ENCODE results near the gene FKBP11.
"Not testable (repeated sequence)": the region's sequence is repeated elsewhere in the genome, so short reads cannot be mapped to it uniquely, and the experiment has no call there.

FKBP11 gene

DNA sequence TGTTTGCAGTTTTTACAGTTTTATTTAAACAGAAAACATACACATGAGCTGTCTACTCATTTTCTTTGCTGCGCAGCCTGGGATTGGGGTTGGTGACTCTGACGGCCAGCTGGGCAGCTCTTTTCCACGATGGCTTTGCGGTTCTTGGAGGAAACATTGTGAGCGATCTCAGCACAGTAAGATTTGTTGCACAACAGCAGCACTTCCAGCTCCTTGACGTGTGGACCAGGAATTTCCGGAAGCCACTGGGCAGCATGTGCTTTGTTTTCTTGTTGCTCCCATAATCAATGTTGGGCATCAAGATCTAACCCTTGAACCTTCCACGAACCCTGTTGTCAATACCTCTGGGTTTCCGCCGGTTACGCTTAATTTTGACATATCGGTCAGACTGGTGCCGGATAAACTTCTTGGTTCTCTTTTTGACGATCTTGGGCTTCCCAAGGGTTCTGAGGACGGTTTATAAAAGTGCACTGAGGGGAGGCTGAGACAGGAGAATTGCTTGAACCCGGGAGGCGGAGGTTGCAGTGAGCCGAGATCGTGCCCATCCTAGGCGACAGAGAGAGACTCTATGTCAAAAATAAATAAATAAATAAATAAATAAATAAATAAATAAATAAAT lies 21.8 kb downstream of the FKBP11 start:
- no peak for DNase-seq

DNA sequence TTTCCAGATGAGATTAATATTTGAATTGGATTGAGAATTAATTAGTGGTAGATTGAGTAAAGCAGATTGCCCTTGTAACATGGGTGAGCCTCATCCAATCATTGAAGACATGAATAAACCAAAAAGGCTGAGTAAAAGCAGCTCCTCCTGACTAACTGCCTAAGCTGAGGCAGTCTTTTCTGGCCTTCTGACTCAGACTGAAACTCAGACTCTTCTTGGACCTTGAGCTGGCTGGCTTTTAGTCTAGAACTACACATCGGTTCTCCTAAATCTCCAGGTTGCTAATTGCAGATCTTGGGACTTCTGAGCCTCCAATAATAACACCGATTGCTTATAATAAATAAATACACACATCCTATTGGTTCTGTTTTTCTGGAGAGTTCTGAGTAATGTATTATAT lies 24.0 kb downstream of the FKBP11 start:
- DNase-seq = no peak

GRCh38 chr12:48899651-48900050 lies 25.6 kb downstream of the FKBP11 start:
- DNase-seq = no peak

DNA sequence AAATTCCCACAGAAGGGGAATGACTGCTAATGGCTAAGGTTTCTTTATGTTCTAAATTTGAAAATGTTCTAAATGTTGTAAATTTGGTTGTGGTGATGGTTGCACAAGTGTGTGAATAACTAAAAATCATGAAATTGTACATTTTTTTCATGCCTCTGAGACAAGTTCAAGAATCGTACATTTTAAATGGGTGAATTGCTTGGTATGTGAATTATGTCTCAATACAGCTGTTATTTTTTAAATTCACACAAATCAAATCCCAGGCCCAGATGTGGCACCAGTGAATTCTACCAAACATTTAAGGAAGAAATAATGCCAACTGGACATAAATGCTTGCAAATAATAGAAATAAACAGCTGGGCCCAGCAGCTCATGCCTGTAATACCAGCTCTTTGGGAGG lies 31.0 kb downstream of the FKBP11 start:
- DNase-seq = no peak

- DNase-seq = peak; percentile 91
Measured at GRCh38 chr12:48890657-48891418, 34.5 kb downstream of the FKBP11 start.

DNA sequence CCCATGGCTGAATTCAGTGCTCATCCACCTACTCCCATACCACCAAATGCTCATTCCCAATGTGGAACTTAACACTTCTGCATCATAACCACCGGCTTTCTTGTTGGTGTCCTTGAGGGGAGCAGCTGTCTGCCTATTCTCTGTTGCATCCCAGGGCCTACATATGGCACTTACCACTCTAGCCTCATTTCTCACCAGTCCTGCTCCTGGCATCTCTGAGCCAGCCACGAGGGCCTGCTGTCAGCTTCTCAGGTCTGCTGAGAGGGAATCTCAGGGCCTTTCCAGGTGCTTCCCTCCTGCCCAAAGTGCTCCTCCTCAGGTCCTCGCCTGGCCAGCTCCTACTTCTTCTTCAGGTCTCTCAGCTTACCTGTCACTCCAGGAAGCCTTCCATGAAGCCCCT lies 35.6 kb downstream of the FKBP11 start:
- DNase-seq = no peak

DNA sequence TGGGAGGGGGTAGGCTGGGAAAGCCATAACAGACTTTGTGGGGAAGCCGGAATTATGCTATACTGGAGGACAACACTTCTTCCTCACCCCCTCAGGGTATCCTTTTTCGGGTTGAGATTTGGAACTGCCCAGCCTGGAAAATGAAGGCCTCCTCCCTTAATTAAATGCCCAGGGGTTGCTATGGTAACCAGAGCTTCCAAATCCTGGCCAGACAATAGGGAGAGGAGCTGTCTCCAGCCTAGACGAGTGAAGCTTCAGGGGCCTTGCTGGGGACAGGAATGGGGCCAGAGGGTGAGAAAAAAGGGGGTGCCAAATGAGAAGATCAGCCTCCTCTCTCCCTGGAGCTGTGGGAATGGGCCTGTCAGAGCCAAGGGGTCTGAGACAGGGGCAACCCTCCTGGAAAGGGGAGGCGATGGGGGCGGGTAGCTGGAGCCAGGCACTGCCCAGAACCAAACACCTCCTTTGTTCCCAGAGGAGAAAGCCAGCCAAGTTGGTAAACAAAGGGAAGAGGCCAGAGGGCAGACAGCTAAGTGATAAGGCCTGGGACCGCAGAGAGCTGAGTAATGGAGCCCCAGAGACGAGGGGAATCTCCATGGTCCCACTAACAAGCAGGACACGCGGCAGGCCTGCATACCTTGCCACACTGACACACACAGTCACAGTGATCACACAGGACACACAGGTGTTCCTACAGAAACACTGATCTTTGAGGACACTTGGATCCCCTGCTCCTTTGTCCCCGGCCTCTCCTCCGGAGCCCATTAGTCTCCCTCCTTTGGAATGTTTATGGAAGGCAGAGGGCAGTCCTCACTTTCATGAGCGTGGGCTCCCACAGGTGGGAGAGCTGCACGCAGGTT lies 41.8 kb downstream of the FKBP11 start:
- DNase-seq = peak; percentile 39

- DNase-seq = no peak
Measured at GRCh38 chr12:48882972-48883304, 42.4 kb downstream of the FKBP11 start.

DNA sequence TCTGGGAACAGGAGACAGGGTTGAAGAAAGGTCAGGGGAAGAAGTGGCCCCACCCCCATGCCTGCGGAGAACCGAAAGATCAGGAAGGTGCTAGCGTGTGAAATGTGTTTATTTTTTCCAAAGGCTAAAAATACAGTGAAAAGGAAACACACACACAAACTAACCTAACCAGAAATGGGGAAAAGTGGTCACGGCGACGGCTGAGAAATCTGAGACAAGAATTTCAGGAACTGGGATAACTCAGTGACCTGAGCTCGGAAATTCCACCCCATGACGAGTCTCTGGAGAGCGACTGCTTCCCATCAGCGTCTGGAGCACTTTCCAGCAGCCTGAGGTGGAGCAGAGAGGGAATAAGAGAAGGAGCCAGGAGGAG lies 43.0 kb downstream of the FKBP11 start:
- DNase-seq = no peak

DNA sequence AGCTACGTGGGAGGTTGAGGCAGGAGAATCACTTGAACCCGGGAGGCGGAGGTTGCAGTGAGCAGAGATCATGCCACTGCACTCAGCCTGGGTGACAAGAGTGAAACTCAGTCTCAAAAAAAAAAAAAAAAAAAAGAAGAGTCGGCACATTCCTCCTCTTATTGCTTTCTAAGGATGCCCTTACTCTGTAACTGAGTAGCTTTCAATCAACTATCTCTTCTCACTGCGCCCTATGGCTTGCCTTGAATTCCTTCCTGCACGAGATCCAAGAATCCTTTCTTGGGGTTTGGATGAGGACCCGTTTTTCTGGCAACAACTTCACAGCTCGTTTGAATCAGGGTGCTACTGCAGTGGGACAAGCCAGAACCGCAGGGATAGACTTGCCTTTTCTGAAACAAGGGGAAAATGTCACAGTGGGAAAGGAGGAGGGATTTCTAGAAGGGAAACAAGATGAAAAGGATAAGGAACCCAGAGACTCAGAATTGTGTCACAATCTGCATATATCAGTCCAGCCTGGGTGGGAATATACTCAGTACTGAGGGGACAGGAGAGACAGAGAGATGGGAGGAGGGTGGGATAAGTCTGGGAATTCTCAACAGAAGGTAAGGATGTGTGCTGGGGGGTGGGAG lies 43.5 kb downstream of the FKBP11 start:
- DNase-seq = no peak

DNA sequence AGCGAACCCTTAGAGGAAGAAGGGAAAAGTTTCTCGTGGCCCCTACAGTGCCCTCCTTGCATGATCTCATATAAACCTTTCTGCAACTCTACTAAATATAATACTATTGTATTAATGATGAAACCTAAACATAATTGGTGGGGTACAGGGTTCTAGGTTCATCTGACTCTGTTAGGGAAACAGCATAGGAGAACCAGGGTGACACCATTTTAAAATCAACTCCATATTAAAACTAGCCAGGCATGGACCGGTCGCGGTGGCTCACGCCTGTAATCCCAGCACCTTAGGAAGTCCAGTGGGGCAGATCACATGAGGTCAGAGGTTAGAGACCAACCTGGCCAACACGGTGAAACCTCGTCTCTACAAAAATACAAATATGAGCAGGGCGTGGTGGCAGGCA lies 44.6 kb downstream of the FKBP11 start:
- DNase-seq = no peak

- DNase-seq = no peak
Measured at GRCh38 chr12:48878548-48878947, 46.7 kb downstream of the FKBP11 start.

DNA sequence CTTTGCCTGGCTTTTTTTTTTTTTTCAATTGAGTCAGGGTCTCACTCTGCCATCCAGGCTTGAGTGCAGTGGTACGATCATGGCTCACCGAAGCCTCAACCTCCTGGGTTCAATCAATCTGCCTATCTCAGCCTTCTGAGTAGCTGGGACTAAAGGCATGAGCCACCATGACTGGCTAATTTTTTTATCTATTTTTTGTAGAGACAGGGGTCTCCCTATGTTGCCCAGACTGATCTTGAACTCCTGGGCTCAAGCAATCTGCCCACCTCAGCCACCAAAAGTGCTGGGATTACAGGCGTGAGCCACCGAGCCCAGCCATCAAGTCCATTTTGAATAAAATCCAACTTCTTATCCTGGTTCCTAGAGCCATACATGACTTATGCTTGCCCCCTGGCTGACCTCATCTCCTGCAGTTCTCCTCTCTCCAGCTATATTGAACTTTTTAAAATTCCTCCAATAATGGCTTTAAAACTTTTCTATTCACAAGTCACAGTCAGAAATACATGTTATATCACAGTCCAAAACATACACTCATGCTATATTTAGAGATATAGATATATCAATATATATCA lies 49.3 kb downstream of the FKBP11 start:
- DNase-seq = no peak

DNA sequence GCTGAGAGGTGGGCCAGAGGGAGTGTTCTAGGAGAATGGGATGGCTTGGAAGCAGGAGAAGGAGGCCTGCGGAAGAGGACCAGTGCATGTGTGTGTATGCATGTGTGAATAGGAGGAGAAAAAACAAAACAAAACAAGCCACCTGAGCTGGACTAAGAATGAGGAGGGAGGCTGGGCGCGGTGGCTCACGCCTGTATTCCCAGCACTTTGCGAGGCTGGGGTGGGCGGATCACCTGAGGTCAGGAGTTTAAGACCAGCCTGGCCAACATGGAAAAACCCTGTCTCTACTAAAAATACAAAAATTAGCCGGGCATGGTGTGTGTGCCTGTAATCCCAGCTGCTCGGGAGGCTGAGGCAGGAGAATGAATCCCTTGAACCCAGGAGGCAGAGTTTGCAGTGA lies 51.8 kb downstream of the FKBP11 start:
- not testable (repeated sequence) for DNase-seq

DNA sequence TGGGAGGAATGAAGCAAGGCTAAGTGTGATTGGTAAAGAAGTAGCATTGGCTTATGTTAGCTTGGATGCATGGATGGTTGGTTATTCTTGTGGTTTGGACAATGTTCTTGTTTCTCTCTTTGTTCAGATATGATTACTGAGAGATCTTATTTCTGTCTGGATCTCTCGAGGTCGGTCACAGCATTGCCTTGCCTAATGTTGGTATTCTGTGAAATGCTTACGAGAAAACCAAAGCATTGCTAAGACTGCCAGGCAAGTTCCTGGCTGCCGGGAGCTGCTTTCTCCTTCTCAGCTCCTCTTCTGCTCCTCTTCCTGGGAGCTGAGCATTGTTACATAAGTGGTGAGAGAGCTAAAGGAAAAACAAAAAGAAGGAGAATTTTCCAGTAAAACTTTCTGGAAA lies 52.2 kb downstream of the FKBP11 start:
- DNase-seq = no peak
